ENCODE data around the gene CBLL1.

CBLL1 gene, protein sequence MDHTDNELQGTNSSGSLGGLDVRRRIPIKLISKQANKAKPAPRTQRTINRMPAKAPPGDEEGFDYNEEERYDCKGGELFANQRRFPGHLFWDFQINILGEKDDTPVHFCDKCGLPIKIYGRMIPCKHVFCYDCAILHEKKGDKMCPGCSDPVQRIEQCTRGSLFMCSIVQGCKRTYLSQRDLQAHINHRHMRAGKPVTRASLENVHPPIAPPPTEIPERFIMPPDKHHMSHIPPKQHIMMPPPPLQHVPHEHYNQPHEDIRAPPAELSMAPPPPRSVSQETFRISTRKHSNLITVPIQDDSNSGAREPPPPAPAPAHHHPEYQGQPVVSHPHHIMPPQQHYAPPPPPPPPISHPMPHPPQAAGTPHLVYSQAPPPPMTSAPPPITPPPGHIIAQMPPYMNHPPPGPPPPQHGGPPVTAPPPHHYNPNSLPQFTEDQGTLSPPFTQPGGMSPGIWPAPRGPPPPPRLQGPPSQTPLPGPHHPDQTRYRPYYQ

GRCh38 chr7:107743567-107744344 lies at the start of gene CBLL1:
CBLL1 (plus strand) TSS chr7:107744142; CDS start chr7:107744164, 22 bp downstream.
- peak within 1 kb of the TSS; percentile 100 for H3K27ac Mint-ChIP-seq
- H3K9me3 Mint-ChIP-seq = no peaks in the 10 kb centered on the region
- peaks cover 5% of the 10 kb centered on the region for H3K27me3 Mint-ChIP-seq (ENCODE audit: low read depth)
- peaks cover 37% of the 10 kb centered on the region for H3K4me1 Mint-ChIP-seq (ENCODE audit: low read depth)
- peaks cover 9% of the 10 kb centered on the region for H3K36me3 Mint-ChIP-seq (ENCODE audit: low read depth)
- peak within 1 kb of the TSS; percentile 99 for H3K4me3 Mint-ChIP-seq

DNA sequence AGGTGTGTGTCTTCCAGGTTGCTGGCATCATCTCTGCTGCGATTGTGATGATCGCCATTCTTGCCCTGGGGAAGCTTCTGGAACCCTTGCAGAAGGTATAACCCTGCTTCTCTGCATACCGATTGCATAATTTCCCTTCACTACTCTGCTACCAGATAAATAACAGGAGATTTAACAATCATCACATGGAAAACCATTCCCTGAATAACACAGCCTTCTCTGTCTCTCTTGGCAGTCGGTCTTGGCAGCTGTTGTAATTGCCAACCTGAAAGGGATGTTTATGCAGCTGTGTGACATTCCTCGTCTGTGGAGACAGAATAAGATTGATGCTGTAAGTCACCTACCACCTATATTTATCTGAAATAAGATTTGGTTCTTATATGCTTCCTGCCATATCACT lies 49.6 kb upstream of the CBLL1 start:
- Mint-ChIP-seq H3K36me3 (ENCODE audit: low read depth) (peaks cover 22% of the 10 kb centered on the region), H3K9me3 (no peaks in the 10 kb centered on the region), H3K27me3 (ENCODE audit: low read depth) (no peaks in the 10 kb centered on the region), H3K27ac (no peak overlapping the region), H3K4me3 (no peak overlapping the region), H3K4me1 (ENCODE audit: low read depth) (no peaks in the 10 kb centered on the region)

DNA sequence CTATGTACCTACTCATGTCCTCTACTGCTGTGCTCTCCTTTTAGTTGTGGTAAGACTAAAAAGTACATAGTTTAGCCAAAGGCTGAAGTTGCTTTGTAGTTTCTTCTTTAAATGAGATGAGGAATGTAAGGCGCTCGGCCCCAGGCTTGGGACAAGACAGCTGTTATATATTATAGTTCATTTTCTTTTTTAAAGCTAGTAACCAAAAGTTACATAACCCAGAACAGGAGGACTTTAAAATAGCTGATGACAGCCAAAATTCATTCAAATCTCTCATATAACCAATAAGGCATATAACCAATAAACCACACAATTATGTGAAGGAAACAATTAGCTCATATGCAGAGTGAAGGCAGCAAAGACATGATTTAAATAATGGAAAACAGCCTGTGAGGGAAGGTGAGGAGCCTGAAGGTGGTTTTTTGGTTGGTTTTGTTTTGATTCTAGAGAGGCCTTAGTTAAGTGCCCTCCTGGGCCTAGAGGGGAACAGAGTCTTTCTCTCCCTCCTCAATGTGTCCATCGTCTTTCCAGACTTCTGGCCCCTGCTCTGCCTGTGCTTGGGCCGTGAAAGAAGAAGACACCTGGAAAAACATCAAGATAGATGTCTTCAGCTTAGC lies 47.5 kb upstream of the CBLL1 start:
- Mint-ChIP-seq H3K4me1 (ENCODE audit: low read depth) (no peaks in the 10 kb centered on the region), H3K9me3 (no peaks in the 10 kb centered on the region), H3K27ac (no peak overlapping the region), H3K4me3 (no peak overlapping the region), H3K27me3 (ENCODE audit: low read depth) (no peaks in the 10 kb centered on the region), H3K36me3 (ENCODE audit: low read depth) (peaks cover 29% of the 10 kb centered on the region)

GRCh38 chr7:107697321-107698049 lies 46.5 kb upstream of the CBLL1 start:
- Mint-ChIP-seq H3K27me3 (ENCODE audit: low read depth) (no peaks in the 10 kb centered on the region), H3K27ac (no peak overlapping the region)

DNA sequence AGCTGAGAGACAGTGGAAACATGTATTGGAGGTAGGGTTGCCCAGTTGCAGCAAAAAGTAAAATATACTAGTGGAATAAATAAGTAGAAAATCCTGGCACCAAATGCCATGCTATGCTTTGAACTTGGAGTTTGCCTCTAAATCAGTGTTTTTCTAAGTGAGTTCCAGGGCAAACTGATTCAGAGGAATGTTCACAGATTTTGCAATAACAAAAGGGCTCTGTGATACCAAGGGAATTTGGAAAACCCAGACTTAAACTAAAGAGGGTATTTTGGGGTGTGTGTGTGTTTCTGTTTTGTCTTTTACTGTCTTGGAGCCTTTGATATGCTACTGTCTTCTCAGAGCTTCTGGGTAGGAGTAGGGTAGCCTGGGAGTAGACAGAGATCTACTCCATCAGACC lies 43.4 kb upstream of the CBLL1 start:
- no peak overlapping the region for H3K27ac Mint-ChIP-seq
- H3K4me3 Mint-ChIP-seq = no peak overlapping the region
- H3K27me3 Mint-ChIP-seq (ENCODE audit: low read depth) = no peaks in the 10 kb centered on the region
- H3K9me3 Mint-ChIP-seq = no peaks in the 10 kb centered on the region
- peaks cover 5% of the 10 kb centered on the region for H3K4me1 Mint-ChIP-seq (ENCODE audit: low read depth)
- peaks cover 47% of the 10 kb centered on the region for H3K36me3 Mint-ChIP-seq (ENCODE audit: low read depth)

More at GRCh38 chr7:107697321-107698049, 46.5 kb upstream of the CBLL1 start:
- Mint-ChIP-seq H3K4me3 (no peak overlapping the region), H3K9me3 (no peaks in the 10 kb centered on the region), H3K4me1 (ENCODE audit: low read depth) (no peaks in the 10 kb centered on the region), H3K36me3 (ENCODE audit: low read depth) (peaks cover 35% of the 10 kb centered on the region)

- H3K27ac Mint-ChIP-seq = no peak overlapping the region
Measured at GRCh38 chr7:107701191-107701590, 42.8 kb upstream of the CBLL1 start.

GRCh38 chr7:107703219-107703618 lies 40.7 kb upstream of the CBLL1 start:
- Mint-ChIP-seq H3K9me3 (no peaks in the 10 kb centered on the region), H3K4me1 (ENCODE audit: low read depth) (peaks cover 5% of the 10 kb centered on the region), H3K27ac (no peak overlapping the region), H3K4me3 (no peak overlapping the region), H3K36me3 (ENCODE audit: low read depth) (peaks cover 47% of the 10 kb centered on the region), H3K27me3 (ENCODE audit: low read depth) (no peaks in the 10 kb centered on the region)

More at GRCh38 chr7:107701191-107701590, 42.8 kb upstream of the CBLL1 start:
- peaks cover 5% of the 10 kb centered on the region for H3K4me1 Mint-ChIP-seq (ENCODE audit: low read depth)
- no peaks in the 10 kb centered on the region for H3K9me3 Mint-ChIP-seq
- no peaks in the 10 kb centered on the region for H3K27me3 Mint-ChIP-seq (ENCODE audit: low read depth)
- peaks cover 47% of the 10 kb centered on the region for H3K36me3 Mint-ChIP-seq (ENCODE audit: low read depth)
- no peak overlapping the region for H3K4me3 Mint-ChIP-seq

DNA sequence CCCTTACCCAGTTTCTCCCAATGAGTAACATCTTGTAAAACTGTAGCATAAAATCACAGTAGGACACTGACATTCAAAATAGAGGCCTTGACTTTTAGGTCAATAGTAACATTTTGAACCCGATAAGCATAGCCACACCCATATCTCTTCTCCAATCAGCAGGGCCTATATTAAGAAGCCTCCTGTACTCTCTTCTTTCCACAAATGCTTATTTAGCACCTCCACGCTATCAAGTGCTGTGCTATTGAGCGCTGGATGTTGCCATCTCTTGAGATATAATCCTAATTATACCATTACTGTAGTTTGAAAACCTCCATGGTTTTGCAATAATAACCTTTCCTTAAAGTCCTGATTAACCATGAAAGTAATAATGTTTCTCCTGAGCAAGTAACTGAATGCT lies 40.1 kb upstream of the CBLL1 start:
- H3K4me3 Mint-ChIP-seq = no peak overlapping the region
- no peaks in the 10 kb centered on the region for H3K27me3 Mint-ChIP-seq (ENCODE audit: low read depth)
- peaks cover 50% of the 10 kb centered on the region for H3K36me3 Mint-ChIP-seq (ENCODE audit: low read depth)
- H3K27ac Mint-ChIP-seq = no peak overlapping the region
- no peaks in the 10 kb centered on the region for H3K9me3 Mint-ChIP-seq
- peaks cover 5% of the 10 kb centered on the region for H3K4me1 Mint-ChIP-seq (ENCODE audit: low read depth)

- Mint-ChIP-seq H3K4me3 (no peak overlapping the region), H3K27me3 (ENCODE audit: low read depth) (no peaks in the 10 kb centered on the region)
Measured at GRCh38 chr7:107708956-107709355, 35.0 kb upstream of the CBLL1 start.

DNA sequence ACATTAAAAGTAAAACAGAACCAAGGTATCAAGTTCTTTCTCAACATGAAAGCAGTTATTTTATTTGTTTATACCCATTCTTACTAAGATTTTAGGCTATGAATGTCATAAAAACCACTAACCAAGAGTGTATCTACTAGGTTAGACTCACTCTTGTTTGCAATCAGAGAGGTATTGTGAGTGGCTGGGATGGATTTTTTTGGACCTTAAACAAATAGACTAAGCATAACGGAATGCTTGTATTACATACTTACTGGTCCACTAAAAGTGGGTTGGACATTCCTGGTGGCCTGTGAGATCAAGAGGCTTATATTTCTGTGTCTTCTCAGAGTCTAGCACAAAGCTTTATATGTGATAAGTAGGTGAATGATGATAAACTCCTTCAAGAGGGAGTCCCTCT lies 32.6 kb upstream of the CBLL1 start:
- Mint-ChIP-seq H3K27ac (no peak overlapping the region), H3K27me3 (ENCODE audit: low read depth) (no peaks in the 10 kb centered on the region), H3K36me3 (ENCODE audit: low read depth) (peaks cover 24% of the 10 kb centered on the region), H3K4me3 (no peak overlapping the region), H3K9me3 (no peaks in the 10 kb centered on the region), H3K4me1 (ENCODE audit: low read depth) (no peaks in the 10 kb centered on the region)

More at GRCh38 chr7:107708956-107709355, 35.0 kb upstream of the CBLL1 start:
- Mint-ChIP-seq H3K9me3 (no peaks in the 10 kb centered on the region), H3K27ac (no peak overlapping the region), H3K36me3 (ENCODE audit: low read depth) (peaks cover 38% of the 10 kb centered on the region), H3K4me1 (ENCODE audit: low read depth) (no peaks in the 10 kb centered on the region)

DNA sequence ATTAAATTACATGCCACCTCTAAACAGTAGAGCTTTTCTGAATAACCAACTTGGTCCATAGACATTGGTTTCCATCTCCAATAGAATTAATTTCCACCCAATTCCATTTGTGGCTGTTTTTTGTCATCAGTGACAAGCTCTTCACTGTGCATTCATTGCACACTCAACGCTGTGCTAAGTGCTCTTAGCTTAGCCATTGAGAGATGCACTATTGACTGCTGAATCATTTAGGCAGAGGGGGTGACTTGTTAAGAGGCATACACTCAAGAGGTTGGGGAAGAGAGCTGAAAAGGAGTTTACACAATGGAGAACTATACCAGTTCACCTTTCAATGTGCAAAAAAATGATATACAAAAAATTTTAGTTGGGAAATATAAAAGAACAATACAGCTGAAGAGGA lies 31.9 kb upstream of the CBLL1 start:
- Mint-ChIP-seq H3K4me3 (no peak overlapping the region), H3K36me3 (ENCODE audit: low read depth) (peaks cover 21% of the 10 kb centered on the region), H3K27ac (no peak overlapping the region), H3K27me3 (ENCODE audit: low read depth) (no peaks in the 10 kb centered on the region), H3K4me1 (ENCODE audit: low read depth) (no peaks in the 10 kb centered on the region), H3K9me3 (no peaks in the 10 kb centered on the region)

- Mint-ChIP-seq H3K27me3 (ENCODE audit: low read depth) (no peaks in the 10 kb centered on the region), H3K9me3 (no peaks in the 10 kb centered on the region), H3K27ac (no peak overlapping the region), H3K36me3 (ENCODE audit: low read depth) (peaks cover 19% of the 10 kb centered on the region), H3K4me1 (ENCODE audit: low read depth) (no peaks in the 10 kb centered on the region), H3K4me3 (no peak overlapping the region)
Measured at GRCh38 chr7:107712896-107713295, 31.0 kb upstream of the CBLL1 start.

DNA sequence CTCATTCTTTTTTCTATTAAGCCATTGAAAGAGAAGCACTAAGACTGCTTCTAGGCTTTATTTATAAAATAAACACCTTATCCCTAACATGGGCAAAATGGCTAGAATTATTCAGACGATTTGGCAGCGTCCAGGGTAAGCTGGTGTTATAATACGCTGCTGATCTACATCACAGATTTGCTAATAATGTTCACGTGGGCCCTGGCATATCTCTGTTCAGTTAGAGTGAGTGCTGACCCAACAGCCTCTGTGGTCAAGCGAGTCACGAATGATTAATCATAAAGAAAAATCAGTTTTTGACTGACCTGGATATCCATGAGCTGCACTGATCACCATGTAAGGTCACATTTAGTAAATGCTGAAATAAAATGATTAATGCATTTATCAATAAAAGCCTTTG lies 28.4 kb upstream of the CBLL1 start:
- Mint-ChIP-seq H3K27me3 (ENCODE audit: low read depth) (no peaks in the 10 kb centered on the region), H3K27ac (no peak overlapping the region), H3K4me3 (no peak overlapping the region), H3K36me3 (ENCODE audit: low read depth) (peaks cover 9% of the 10 kb centered on the region), H3K4me1 (ENCODE audit: low read depth) (no peaks in the 10 kb centered on the region), H3K9me3 (no peaks in the 10 kb centered on the region)

Measured in T-helper 1 cell treated with Interleukin-12 subunit alpha and Interleukin-12 subunit beta and Interleukin-4 antibody, amounts not matched to agents 30 μg/mL and 1 μg/mL, for 36 hours (primary cell).